GM21717 (cell line): ENCODE measurements around the gene TTC23L.
A peak's percentile ranks its signal among the peaks of the same experiment; 100 is the strongest.

ENCODE experiments used
- ATAC-seq: cut with Tn5 transposase; IDR thresholded peaks from one replicate; pipeline ENCODE4 v1.9.1; 2021; ENCODE audit warnings: mild to moderate bottlenecking, moderate library complexity; ENCODE audit not compliant: unreplicated experiment

The TTC23L gene

GRCh38 chr5:34868791-34869190 lies 29.8 kb downstream of the TTC23L start:
- ATAC-seq, result no peak

- no peak for ATAC-seq
These were observed 30.3 kb downstream of the TTC23L start for GRCh38 chr5:34869256-34869655.

- no peak for ATAC-seq
These were observed 31.4 kb downstream of the TTC23L start for GRCh38 chr5:34870382-34870781.

GRCh38 chr5:34876275-34876674 lies 37.3 kb downstream of the TTC23L start:
- no peak for ATAC-seq

- ATAC-seq, result no peak
These were observed 42.3 kb downstream of the TTC23L start for GRCh38 chr5:34881246-34881645.

GRCh38 chr5:34886392-34887119 lies 47.6 kb downstream of the TTC23L start:
- no peak for ATAC-seq

- ATAC-seq, result no peak
These were observed 50.4 kb downstream of the TTC23L start for GRCh38 chr5:34889394-34889793.

- no peak for ATAC-seq
These were observed 53.0 kb downstream of the TTC23L start for GRCh38 chr5:34891981-34892380.

GRCh38 chr5:34892414-34892813 lies 53.5 kb downstream of the TTC23L start:
- ATAC-seq, result no peak

GRCh38 chr5:34894716-34895115 lies 55.8 kb downstream of the TTC23L start:
- no peak for ATAC-seq

GRCh38 chr5:34895641-34896419 lies 56.9 kb downstream of the TTC23L start:
- ATAC-seq, result no peak

GRCh38 chr5:34897646-34898045 lies 58.7 kb downstream of the TTC23L start:
- ATAC-seq, result no peak

GRCh38 chr5:34898258-34898895 lies 59.4 kb downstream of the TTC23L start:
- ATAC-seq, result peak; percentile 86

- ATAC-seq, result no peak
These were observed 60.1 kb downstream of the TTC23L start for GRCh38 chr5:34899066-34899465.

- ATAC-seq, result no peak
These were observed 61.7 kb downstream of the TTC23L start for GRCh38 chr5:34900652-34901051.

GRCh38 chr5:34903260-34903659 lies 64.3 kb downstream of the TTC23L start:
- no peak for ATAC-seq

- ATAC-seq, result no peak
These were observed 66.6 kb downstream of the TTC23L start for GRCh38 chr5:34905564-34905963.

GRCh38 chr5:34913072-34913471 lies 74.1 kb downstream of the TTC23L start:
- ATAC-seq, result no peak

- ATAC-seq, result peak; percentile 25
These were observed 75.7 kb downstream of the TTC23L start for GRCh38 chr5:34914671-34915138.

- peak; percentile 99 for ATAC-seq
These were observed 76.3 kb downstream of the TTC23L start, which contains the start of the genes BRIX1 and RAD1 for GRCh38 chr5:34915139-34915855. Gene BRIX1 (plus strand): TSS chr5:34915711. CDS start chr5:34915739, 28 bp downstream. Gene RAD1 (minus strand): TSS chr5:34915504. CDS start chr5:34914892, 612 bp downstream.

- peak; percentile 20 for ATAC-seq
These were observed 76.9 kb downstream of the TTC23L start for GRCh38 chr5:34915856-34916192.
